Ovary (tissue), 9 donors: ENCODE results near the gene SLC7A10. TPM values are rescaled to one million over a fixed set of nuclear protein-coding genes. Genes with fewer than 3 reads are reported as not detected.

Experiments used
- DNase-seq, 5 donors: peaks; one replicate each; pipeline ENCODE4 v3.0.0-alpha.2; 2019 to 2020
- H3K27ac ChIP-seq, 2 donors: fragments of 200-600 bp; one replicate each; pipeline versions ENCODE4 v1.5.1 to v1.8.0; 2019 to 2022
- H3K27me3 ChIP-seq: fragments of 200-600 bp; one replicate; pipeline ENCODE4 v1.8.0; 2022
- H3K36me3 ChIP-seq: fragments of 200-600 bp; sonication (generic); one replicate; pipeline ENCODE4 v1.5.1; 2019
- H3K4me1 ChIP-seq: one replicate; pipeline ENCODE4 v1.8.1; 2013; ENCODE audit warnings: mild to moderate bottlenecking, moderate library complexity; ENCODE audit not compliant: insufficient read depth
- H3K4me3 ChIP-seq: fragments of 200-600 bp; sonication (generic); one replicate; pipeline ENCODE4 v1.5.1; 2017
- H3K9me3 ChIP-seq, 2 donors: fragments of 200-600 bp in 1 of 2; sonication (generic) in 1 of 2; one replicate each; pipeline versions ENCODE4 v1.5.1 to v1.8.1; 2013 to 2019; ENCODE audit warnings: mild to moderate bottlenecking in 1 of 2, moderate library complexity in 1 of 2
- CTCF ChIP-seq, 3 donors: fragments of 450-650 bp in 2 of 3; fragments of 200-600 bp in 1 of 3; IDR thresholded peaks; one replicate each; pipeline versions ENCODE4 v1.5.1 to v1.8.0; 2016 to 2022; ENCODE audit warnings: antibody characterized with exemption in 3 of 3, mild to moderate bottlenecking in 1 of 3
- EP300 ChIP-seq: sonication (generic); formaldehyde crosslinking; IDR thresholded peaks from one replicate; pipeline ENCODE4 v1.6.1; 2017; ENCODE audit warnings: antibody characterized with exemption
- POLR2A ChIP-seq: fragments of 450-650 bp; IDR thresholded peaks from one replicate; pipeline ENCODE4 v1.6.1; 2017; ENCODE audit warnings: antibody characterized with exemption, mild to moderate bottlenecking, moderate library complexity
- WGBS, 3 donors: extraction: QIAGEN DNeasy Blood & Tissue Kit in 1 of 3; methylation state at CpG; one replicate each; pipeline versions ENCODE4 v1.1.5 to v1.1.7; 2013 to 2017; 5-methylcytosine and 5-hydroxymethylcytosine counted together
- intact Hi-C, 4 donors: fragments of 100-400 bp; cut with DNase I; formaldehyde crosslinking; loops; one replicate each; pipeline versions ENCODE4 v1.11.0 to v1.15.1; 2022 to 2023
- polyA plus RNA-seq, 2 donors: library from polyadenylated mRNA; stranded (reverse); fragments of 200-250 nt in 1 of 2; fragments of 350-450 nt in 1 of 2; fragmentation: Illumina TruSeq in 1 of 2; extraction: RNeasy Lipid Tissue Mini Kit (QIAGEN cat#74804) in 1 of 2; gene quantifications; one replicate each; pipeline ENCODE4 v1.2.3, GENCODE V29; 2013 to 2014
- total RNA-seq, 7 donors: library from RNA; depleted of rRNA in 2 of 7; stranded (reverse); fragments of >200 nt in 2 of 7; fragmentation: NEBNext Ultra II Directional in 3 of 7; extraction: Animal tissue kit (Norgen Biotek cat#: 25700) in 3 of 7; gene quantifications; one replicate each; pipeline versions ENCODE4 v1.1.0 to v1.2.4, GENCODE V29; 2016 to 2023
- donor health status: DM: no; HTN: no; CAD: no; lungs with moderate emphysema.
- donor health status: DM: no; HTN: no; CAD: no.
- donor health status: Bipolar disorder and iron deficiency.
- donor health status: DM: yes; HTN: yes; CAD: no.
- donor health status: DM: no; HTN: no; CAD: no.
- donor health status: DM: yes; HTN: yes; CAD: no.

Gene SLC7A10
- total and polyA plus RNA-seq, 9 donors, result not detected

GRCh38 chr19:33256261-33256660 lies 30.6 kb upstream of the SLC7A10 start:
- no peak for DNase-seq
- Histone ChIP-seq H3K4me3 (no peak overlapping the region), H3K9me3 (no peaks in the 10 kb centered on the region), H3K27ac (no peak overlapping the region), H3K4me1 (no peaks in the 10 kb centered on the region), H3K27me3 (no peaks in the 10 kb centered on the region), H3K36me3 (no peaks in the 10 kb centered on the region)
- intact Hi-C loops, result no loop called here
- no peak for TF ChIP-seq POLR2A
- no peak for TF ChIP-seq EP300
- no peak for TF ChIP-seq CTCF (IDR thresholded peaks at IDR 0.05)
- WGBS, 3 donors, result 35 to 46% (median 37%) methylated on average over 7 of the region's 7 CpGs

DNA sequence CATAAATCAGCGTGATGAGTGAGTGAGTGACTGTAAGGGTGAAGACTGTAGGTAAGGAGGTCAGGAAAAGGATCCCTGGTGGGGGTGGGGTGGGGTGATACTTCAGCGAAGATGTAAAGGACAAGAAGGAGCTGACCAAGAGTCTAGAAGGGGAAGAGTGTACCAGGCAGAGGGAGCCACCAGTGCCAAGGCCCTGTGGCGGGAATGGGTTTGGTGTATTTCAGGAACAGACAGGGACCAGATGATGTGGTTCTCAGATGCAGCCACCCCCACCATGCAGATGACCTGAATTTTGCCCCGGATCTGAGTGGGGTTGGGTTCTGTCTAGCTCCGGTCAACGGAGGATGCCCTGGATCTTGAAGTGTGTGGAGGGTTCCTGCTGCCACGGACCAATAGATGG lies 30.1 kb upstream of the SLC7A10 start:
- no peak for DNase-seq
- Histone ChIP-seq H3K4me1 (no peaks in the 10 kb centered on the region), H3K36me3 (no peaks in the 10 kb centered on the region), H3K27ac (no peak overlapping the region), H3K9me3 (no peaks in the 10 kb centered on the region), H3K27me3 (no peaks in the 10 kb centered on the region), H3K4me3 (no peak overlapping the region)
- TF ChIP-seq POLR2A (no peak), CTCF (IDR thresholded peaks at IDR 0.05) (no peak), EP300 (no peak)
- intact Hi-C loops, result no loop called here
- 71 to 92% (median 84%) methylated on average over 7 of the region's 7 CpGs for WGBS, 3 donors

GRCh38 chr19:33254245-33254824 lies 28.7 kb upstream of the SLC7A10 start:
- DNase-seq, result no peak
- H3K27me3 ChIP-seq, result no peaks in the 10 kb centered on the region
- no peaks in the 10 kb centered on the region for H3K4me1 ChIP-seq
- H3K36me3 ChIP-seq, result no peaks in the 10 kb centered on the region
- WGBS, 3 donors, result 55 to 64% (median 59%) methylated on average over 13 of the region's 13 CpGs
- intact Hi-C loops, result no loop called here
- H3K9me3 ChIP-seq, result no peaks in the 10 kb centered on the region
- no peak overlapping the region for H3K4me3 ChIP-seq
- TF ChIP-seq CTCF (IDR thresholded peaks at IDR 0.05), result no peak
- TF ChIP-seq POLR2A, result no peak
- TF ChIP-seq EP300, result no peak
- no peak overlapping the region for H3K27ac ChIP-seq

DNA sequence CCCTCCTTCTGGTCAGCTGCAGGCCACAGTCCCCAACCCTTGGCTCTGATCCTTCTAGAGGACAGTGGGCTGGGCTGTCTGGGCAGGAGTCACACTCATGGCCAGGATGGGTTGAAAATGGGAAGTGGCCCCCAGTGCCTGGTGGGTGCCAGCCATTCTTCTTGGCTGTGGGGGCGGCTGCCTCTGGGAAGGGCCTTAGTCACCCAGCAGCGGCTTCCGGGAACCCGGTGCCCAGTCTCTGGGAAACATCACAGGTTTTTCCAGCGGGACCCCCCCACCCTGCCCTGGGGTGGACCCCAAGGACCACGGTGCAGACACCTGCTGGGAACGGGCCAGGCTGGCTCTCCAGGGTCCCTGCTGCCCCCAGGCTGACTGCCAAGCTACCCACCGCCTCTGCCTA lies 27.3 kb upstream of the SLC7A10 start:
- Histone ChIP-seq H3K9me3 (no peaks in the 10 kb centered on the region), H3K36me3 (no peaks in the 10 kb centered on the region), H3K4me3 (no peak overlapping the region), H3K27ac (no peak overlapping the region), H3K27me3 (no peaks in the 10 kb centered on the region), H3K4me1 (no peaks in the 10 kb centered on the region)
- DNase-seq, result no peak
- WGBS, 3 donors, result 82 to 86% (median 82%) methylated on average over 3 to 8 of the region's 8 CpGs
- intact Hi-C loops, result no loop called here
- TF ChIP-seq EP300 (no peak), CTCF (IDR thresholded peaks at IDR 0.05) (no peak), POLR2A (no peak)
